NCI-H1417 treated with DMSO at 0.1 percent for 48 hours (cell line): ENCODE results near the gene ASB5.
"Not testable (repeated sequence)": the region's sequence is repeated elsewhere in the genome, so short reads cannot be mapped to it uniquely, and the experiment has no call there.

ENCODE experiments used
- DNase-seq: peaks from one replicate; lab custom pipeline; 2025; lab: John Stamatoyannopoulos, UW

Gene ASB5

GRCh38 chr4:176268963-176269362 lies at the start of gene ASB5:
TSS of gene ASB5 (minus strand) at chr4:176269222. CDS start at chr4:176269108, 114 bp downstream.
- no peak for DNase-seq

DNA sequence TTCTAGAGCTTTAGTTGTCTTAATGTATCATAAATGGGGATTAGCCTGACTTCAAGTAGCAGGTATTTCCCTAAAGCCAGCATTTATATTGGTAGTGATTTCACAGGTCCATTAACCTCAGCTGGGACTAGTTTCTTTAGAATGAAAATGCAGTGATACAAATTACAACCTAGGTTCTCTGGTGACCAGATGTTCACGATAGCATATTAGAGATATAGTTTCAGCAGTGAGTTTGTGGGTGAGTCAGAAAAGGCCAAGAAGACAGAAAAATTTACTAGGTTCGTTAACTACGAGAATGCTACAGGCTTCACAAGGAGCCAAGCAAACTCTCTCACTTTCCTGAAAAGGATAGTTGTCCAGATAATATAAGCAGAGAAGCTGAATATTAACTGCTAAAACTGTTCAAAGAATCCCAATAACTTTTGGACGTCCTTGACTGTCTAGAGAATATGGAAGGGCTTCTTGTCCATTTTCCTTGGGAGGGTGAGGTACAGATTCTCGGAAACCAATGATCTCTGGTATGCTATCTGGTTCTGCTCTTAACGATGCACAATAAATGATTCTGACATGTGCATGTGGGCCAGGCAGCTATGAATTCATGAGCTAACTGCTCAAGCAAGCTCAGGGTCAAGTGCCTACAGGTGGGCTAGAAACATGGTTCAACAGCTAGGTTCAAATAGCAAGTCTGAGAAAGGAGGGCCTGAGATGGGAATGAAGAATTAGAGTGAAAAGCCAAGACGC lies 44.7 kb upstream of the ASB5 start:
- DNase-seq = no peak

DNA sequence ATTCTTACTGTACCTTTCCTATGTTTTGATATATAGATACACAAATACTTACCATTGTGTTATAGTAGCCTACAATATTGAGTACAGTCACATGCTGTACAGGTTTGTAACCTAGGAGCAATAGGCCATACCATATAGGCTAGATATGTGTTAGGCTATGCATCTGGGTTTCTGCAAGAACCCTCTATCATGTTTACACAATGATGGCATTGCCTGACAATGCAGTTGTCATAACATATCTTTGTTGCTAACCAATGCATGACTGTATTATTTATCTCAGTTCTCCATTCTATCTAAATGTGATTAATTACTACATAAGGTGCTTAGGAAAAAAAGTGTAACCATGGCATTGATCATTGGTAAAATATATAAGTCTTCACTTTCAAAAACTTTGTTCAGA lies 40.8 kb upstream of the ASB5 start:
- no peak for DNase-seq

DNA sequence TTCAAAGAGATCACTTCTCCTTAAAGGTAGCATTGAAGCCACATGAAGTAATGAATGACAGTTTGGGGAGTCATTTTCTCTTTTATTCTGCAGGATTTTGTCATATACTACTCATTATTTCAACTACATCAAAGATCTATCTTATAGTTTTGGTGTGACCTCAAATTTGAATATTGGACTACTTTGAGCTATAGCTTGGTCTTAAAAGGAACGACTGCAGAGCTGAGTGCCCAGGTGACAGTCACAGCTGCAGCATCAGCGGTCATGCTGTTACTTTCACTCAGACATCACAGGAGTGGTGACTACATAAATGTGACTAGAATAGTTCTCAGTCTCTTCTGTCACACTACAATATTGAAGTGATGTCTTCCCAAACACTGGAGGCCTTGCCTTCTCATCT lies 40.0 kb upstream of the ASB5 start:
- DNase-seq = no peak

GRCh38 chr4:176308441-176308840 lies 39.4 kb upstream of the ASB5 start:
- DNase-seq = no peak

GRCh38 chr4:176307666-176307930 lies 38.6 kb upstream of the ASB5 start:
- DNase-seq = no peak

GRCh38 chr4:176306837-176307665 lies 38.0 kb upstream of the ASB5 start:
- DNase-seq = no peak

- no peak for DNase-seq
Observed at GRCh38 chr4:176303938-176304337, 34.9 kb upstream of the ASB5 start.

DNA sequence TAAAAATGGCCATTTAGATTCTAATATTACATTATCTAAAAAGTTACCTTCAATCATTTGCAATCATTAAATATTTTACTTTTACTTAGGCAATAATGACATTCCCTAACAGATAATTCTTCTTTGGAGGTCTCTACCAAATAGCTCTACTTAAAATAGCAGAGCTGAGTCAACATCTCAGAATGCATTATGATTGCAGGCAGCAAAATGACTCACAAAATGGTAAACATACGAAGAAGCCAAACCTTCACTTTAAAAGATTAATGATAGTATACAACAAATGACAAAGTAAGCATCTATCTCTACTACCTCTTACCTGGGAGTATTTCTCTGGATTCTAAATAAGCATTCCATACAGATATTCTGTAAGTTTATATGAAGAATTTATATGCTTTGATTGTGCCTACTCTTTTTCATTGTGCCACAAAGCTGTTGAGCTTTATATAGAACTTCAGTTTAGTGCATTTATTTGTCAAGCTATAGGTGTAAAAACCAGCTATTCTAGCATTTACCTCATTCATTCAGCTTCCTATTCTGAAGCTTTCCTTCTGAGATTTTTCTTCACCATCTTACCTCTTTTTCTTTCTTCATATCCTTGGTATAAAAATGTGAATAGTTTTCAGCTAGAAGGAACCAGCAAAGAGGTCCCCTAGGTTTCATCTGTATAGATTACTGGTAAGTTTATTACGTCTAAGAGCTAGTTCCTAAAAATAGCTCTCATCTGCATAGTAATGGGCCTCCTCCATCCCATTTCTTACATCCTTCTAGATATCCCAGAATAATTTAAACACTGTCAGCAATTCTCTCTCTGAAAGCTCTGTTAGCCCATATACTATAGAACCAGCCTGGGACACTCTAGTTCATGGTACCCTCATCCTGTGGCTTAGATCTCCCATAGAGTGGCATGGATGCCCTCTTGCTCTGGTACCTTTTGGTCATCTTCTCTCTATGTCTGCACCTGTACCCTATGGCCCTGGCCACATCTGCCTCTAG lies 33.6 kb upstream of the ASB5 start:
- no peak for DNase-seq

DNA sequence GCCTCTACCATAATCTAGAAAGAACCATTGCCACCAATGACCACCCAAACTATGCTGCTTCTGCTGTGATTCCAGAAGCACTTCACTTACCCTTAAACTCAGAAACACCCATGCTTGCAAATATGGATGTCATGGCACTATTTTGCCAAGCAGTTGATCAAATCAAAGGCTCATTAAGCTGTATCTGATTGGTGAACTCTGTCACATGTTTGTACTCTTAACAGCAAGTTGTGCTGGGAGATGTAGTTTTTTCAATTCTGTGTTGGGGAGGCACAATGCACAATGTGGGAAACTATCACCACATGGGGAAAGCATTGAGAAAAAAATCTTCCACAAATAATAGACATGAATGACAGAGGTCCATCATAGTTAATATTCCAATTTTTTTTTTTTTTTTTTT lies 31.5 kb upstream of the ASB5 start:
- no peak for DNase-seq

GRCh38 chr4:176300036-176300435 lies 31.0 kb upstream of the ASB5 start:
- DNase-seq = no peak

DNA sequence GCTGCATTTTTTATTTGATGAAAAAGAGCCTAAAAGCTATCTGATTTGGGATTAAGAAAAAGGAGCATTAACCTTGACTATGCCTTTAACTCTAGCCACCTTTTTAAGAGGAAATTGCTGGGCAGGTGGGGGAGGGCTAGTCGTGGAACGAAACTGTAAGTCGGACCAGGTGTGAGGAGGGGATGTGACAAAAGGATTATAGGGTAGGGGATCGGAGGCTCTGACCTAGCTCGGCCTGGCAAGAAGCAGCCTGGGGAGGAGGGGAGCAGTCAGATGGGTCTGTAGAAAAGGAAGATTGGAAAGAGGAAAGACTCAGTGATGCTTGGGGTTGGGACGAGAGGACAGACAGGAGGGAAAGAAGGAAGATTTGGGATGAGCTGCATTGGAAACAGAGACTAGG lies 29.6 kb upstream of the ASB5 start:
- no peak for DNase-seq

- not testable (repeated sequence) for DNase-seq
Observed at GRCh38 chr4:176295907-176296306, 26.9 kb upstream of the ASB5 start.

GRCh38 chr4:176293660-176294059 lies 24.6 kb upstream of the ASB5 start:
- DNase-seq = no peak

GRCh38 chr4:176292920-176293319 lies 23.9 kb upstream of the ASB5 start:
- no peak for DNase-seq

DNA sequence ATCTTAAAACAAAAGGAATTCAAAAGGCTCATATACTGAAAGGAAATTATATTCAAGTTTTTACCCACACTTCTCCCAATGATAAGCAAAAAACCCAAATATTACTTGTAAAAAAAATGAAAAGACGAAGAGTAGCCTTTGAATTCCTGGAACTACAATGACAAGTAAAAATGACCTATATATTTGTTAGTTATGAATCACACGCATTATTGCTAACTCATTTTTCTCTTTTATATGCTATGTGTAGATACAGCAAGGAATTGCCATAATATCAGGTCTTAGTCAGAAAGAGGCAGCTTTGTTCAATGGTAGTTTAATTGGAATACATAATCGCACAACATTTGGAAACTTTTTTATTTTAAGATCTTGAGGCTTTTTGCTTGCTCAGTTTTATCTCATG lies 22.7 kb upstream of the ASB5 start:
- DNase-seq = no peak

DNA sequence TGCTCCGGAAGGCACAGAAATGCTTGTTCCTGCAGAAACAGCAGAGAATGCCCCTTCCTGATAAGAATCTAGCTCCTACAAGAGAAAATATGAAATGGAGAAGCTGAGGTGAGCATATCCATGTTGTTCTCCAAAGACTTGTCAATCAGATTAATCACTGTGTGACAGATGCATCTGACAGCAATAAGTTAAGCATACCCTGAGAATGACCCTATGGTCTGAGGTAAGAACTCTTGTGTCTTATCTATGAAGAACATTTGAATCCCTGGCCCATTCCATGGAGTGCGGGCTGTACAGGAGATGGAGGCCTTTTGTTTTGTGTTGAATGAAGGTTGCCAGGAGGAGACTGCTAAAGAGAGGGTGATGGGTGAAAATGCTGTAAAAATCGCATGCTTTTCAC lies 21.5 kb upstream of the ASB5 start:
- DNase-seq = no peak

- DNase-seq = no peak
Observed at GRCh38 chr4:176289561-176289960, 20.5 kb upstream of the ASB5 start.

GRCh38 chr4:176288020-176288419 lies 19.0 kb upstream of the ASB5 start:
- DNase-seq = no peak

DNA sequence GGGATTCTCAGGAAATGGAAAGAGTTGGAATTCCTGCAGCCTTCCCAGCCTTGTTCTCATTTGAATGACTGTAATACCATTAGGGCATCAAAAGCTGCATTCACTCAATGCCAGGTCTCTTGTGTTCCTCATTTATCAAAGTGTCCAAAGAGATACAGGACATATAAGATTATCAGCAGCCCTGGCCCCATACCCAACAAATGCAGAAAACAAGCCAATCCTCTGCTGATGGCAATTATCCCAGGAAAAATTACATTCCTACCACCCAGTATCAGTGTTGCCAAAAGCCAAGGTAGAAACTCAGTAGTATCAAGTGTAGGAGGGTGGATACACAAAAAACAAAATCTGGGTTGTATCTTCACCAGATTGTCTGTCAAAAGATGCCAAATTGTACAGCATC lies 18.5 kb upstream of the ASB5 start:
- DNase-seq = no peak

- no peak for DNase-seq
Observed at GRCh38 chr4:176286728-176287127, 17.7 kb upstream of the ASB5 start.

GRCh38 chr4:176279560-176279959 lies 10.5 kb upstream of the ASB5 start:
- DNase-seq = not testable (repeated sequence)
